ENCODE measurements around the gene NECAB2.
A peak's percentile ranks its signal among the peaks of the same experiment; 100 is the strongest.

Gene NECAB2

GRCh38 chr16:83965444-83966152 is 2.4 kb upstream of the NECAB2 start:
- CTCF ChIA-PET: interaction anchor here (0.8 to 1.0 kb wide), 2 partner anchors 8 to 98 kb away, joined by 3 read pairs; no protein-coding TSS in a partner anchor
- no peak for DNase-seq (ENCODE audit: low spot score)
- POLR2A ChIA-PET (ENCODE audit: low non-redundant PET): no interaction called here
- no peak for TF ChIP-seq CTCF (conservative IDR thresholded peaks at IDR 0.05; ENCODE audit: low read depth)
- H3K27ac ChIP-seq: no peak overlapping the region

GRCh38 chr16:83966153-83966696 is 1.8 kb upstream of the NECAB2 start:
- no peak overlapping the region for H3K27ac ChIP-seq
- no peak for DNase-seq (ENCODE audit: low spot score)
- TF ChIP-seq CTCF (conservative IDR thresholded peaks at IDR 0.05; ENCODE audit: low read depth): no peak
- CTCF ChIA-PET: interaction anchor here (1.0 to 1.2 kb wide), 2 partner anchors 8 to 99 kb away, joined by 3 to 6 read pairs; no protein-coding TSS in a partner anchor
- POLR2A ChIA-PET (ENCODE audit: low non-redundant PET): no interaction called here

- TF ChIP-seq CTCF (conservative IDR thresholded peaks at IDR 0.05; ENCODE audit: low read depth): no peak
- no peak for DNase-seq (ENCODE audit: low spot score)
- no peak overlapping the region for H3K27ac ChIP-seq
- CTCF ChIA-PET: interaction anchor here (1.2 kb wide), 1 partner anchor 98 kb away, joined by 6 read pairs; no protein-coding TSS in a partner anchor
- POLR2A ChIA-PET (ENCODE audit: low non-redundant PET): interaction anchor here (0.7 kb wide), 1 partner anchor 121 kb away, joined by 4 read pairs; no protein-coding TSS in a partner anchor
Measured at GRCh38 chr16:83967091-83967490, 953 bp upstream of the NECAB2 start.

- no peak for DNase-seq (ENCODE audit: low spot score)
- H3K27ac ChIP-seq: no peak overlapping the region
- CTCF ChIA-PET: interaction anchor here (2.0 kb wide), 1 partner anchor 98 kb away, joined by 9 read pairs; no protein-coding TSS in a partner anchor
- TF ChIP-seq CTCF (conservative IDR thresholded peaks at IDR 0.05; ENCODE audit: low read depth): peak; percentile 17; the same call in 1 of the 2 replicates
- POLR2A ChIA-PET (ENCODE audit: low non-redundant PET): no interaction called here
Measured at GRCh38 chr16:83968306-83968851, 335 bp downstream of the NECAB2 start.

- CTCF ChIA-PET: interaction anchor here (0.9 to 2.0 kb wide), 3 partner anchors 13 to 97 kb away, joined by 3 to 9 read pairs (median 4); no protein-coding TSS in a partner anchor
Measured at GRCh38 chr16:83968891-83969649, 1.0 kb downstream of the NECAB2 start.

More at GRCh38 chr16:83968891-83969649, 1.0 kb downstream of the NECAB2 start:
- TF ChIP-seq CTCF (conservative IDR thresholded peaks at IDR 0.05; ENCODE audit: low read depth): no peak
- H3K27ac ChIP-seq: no peak overlapping the region
- DNase-seq (ENCODE audit: low spot score): no peak
- POLR2A ChIA-PET (ENCODE audit: low non-redundant PET): no interaction called here
